Neural cell (in vitro differentiated cells): ENCODE results near the gene UBXN6. TPM values are rescaled to one million over a fixed set of nuclear protein-coding genes. Genes with fewer than 3 reads are reported as not detected.
A peak's percentile ranks its signal among the peaks of the same experiment; 100 is the strongest.

ENCODE experiments used
- H2AFZ ChIP-seq: fragments of 200-600, 300-800 bp; sonication (generic), shearing (Covaris generic); 2 replicates; pipeline ENCODE4 v1.6.0; 2014; ENCODE audit warnings: low read depth, mild to moderate bottlenecking, antibody characterized with exemption, low read length, moderate library complexity
- H3F3A ChIP-seq: fragments of 200-600 bp; shearing (Covaris generic); 2 replicates; pipeline ENCODE4 v1.6.1; 2016; ENCODE audit warnings: mild to moderate bottlenecking, moderate library complexity, mixed read lengths, antibody characterized with exemption, low read length; ENCODE audit not compliant: insufficient read depth, poor library complexity, severe bottlenecking
- H3K27ac ChIP-seq: fragments of 200-600, 300-800 bp; sonication (generic), shearing (Covaris generic); 2 replicates; pipeline ENCODE4 v1.5.1; 2014; ENCODE audit warnings: mild to moderate bottlenecking, low read length, moderate library complexity
- H3K27me3 ChIP-seq: fragments of 300-800, 200-600 bp; sonication (generic), shearing (Covaris generic); 2 replicates; pipeline ENCODE4 v1.6.0; 2014; ENCODE audit warnings: mild to moderate bottlenecking, low read depth, low read length, moderate library complexity; ENCODE audit not compliant: insufficient read depth
- H3K36me3 ChIP-seq: fragments of 300-800, 200-600 bp; sonication (generic), shearing (Covaris generic); 2 replicates; pipeline ENCODE4 v1.5.1; 2014; ENCODE audit warnings: mild to moderate bottlenecking, antibody characterized with exemption, low read length, moderate library complexity; ENCODE audit not compliant: insufficient read depth
- H3K4me2 ChIP-seq: fragments of 300-800, 200-600 bp; sonication (generic), shearing (Covaris generic); 2 replicates; pipeline ENCODE4 v1.6.0; 2014; ENCODE audit warnings: mild to moderate bottlenecking, low read length
- H3K4me3 ChIP-seq: fragments of 300-800, 200-600 bp; sonication (generic), shearing (Covaris generic); 2 replicates; pipeline ENCODE4 v1.5.1; 2014; ENCODE audit warnings: mild to moderate bottlenecking, low read length, moderate library complexity
- H3K79me2 ChIP-seq: fragments of 200-600 bp; shearing (Covaris generic); replicated peaks from 2 replicates; pipeline ENCODE4 v1.6.0; 2014; ENCODE audit warnings: mild to moderate bottlenecking, low read length, moderate library complexity; ENCODE audit not compliant: insufficient read depth
- H3K9ac ChIP-seq: fragments of 300-800, 200-600 bp; sonication (generic), shearing (Covaris generic); 2 replicates; pipeline ENCODE4 v1.6.1; 2016; ENCODE audit warnings: mild to moderate bottlenecking, low read length, mixed read lengths
- H3K9me2 ChIP-seq: fragments of 200-600 bp; shearing (Covaris generic); 2 replicates; pipeline ENCODE4 v1.6.1; 2016; ENCODE audit warnings: mild to moderate bottlenecking, low read length, mixed read lengths; ENCODE audit not compliant: insufficient read depth
- H3K9me3 ChIP-seq: fragments of 200-600, 300-800 bp; sonication (generic), shearing (Covaris generic); 2 replicates; pipeline ENCODE4 v1.6.1; 2016; ENCODE audit warnings: mild to moderate bottlenecking, mixed run types, low read length, moderate library complexity, mixed read lengths
- H4K20me1 ChIP-seq: fragments of 200-600 bp; shearing (Covaris generic); 2 replicates; pipeline ENCODE4 v1.6.1; 2016; ENCODE audit warnings: mild to moderate bottlenecking, mixed run types; ENCODE audit not compliant: insufficient read depth
- CTCF ChIP-seq: fragments of 450-650 bp; IDR thresholded peaks from 2 replicates; pipeline ENCODE4 v1.5.1; 2014; ENCODE audit warnings: antibody characterized with exemption, mild to moderate bottlenecking, moderate library complexity; ENCODE audit not compliant: poor library complexity, severe bottlenecking
- EP300 ChIP-seq: fragments of 450-650 bp; conservative IDR thresholded peaks from 2 replicates; pipeline ENCODE4 v1.6.1; 2014; ENCODE audit warnings: antibody characterized with exemption, mild to moderate bottlenecking, moderate library complexity; ENCODE audit not compliant: poor library complexity, severe bottlenecking
- EZH2 ChIP-seq: fragments of 200-600, 300-800 bp; shearing (Covaris generic), sonication (generic); IDR thresholded peaks from 2 replicates; pipeline ENCODE4 v1.6.1; 2014; ENCODE audit warnings: antibody characterized with exemption, low read length, borderline replicate concordance, mild to moderate bottlenecking; ENCODE audit not compliant: insufficient read depth, poor library complexity, severe bottlenecking
- MXI1 ChIP-seq: fragments of 450-650 bp; conservative IDR thresholded peaks from 2 replicates; pipeline ENCODE4 v1.6.1; 2014; ENCODE audit warnings: antibody characterized with exemption, mild to moderate bottlenecking; ENCODE audit not compliant: poor library complexity, severe bottlenecking
- POLR2AphosphoS5 ChIP-seq: IDR thresholded peaks from 2 replicates; pipeline ENCODE4 v1.6.1; 2012
- RAD21 ChIP-seq: fragments of 450-650 bp; conservative IDR thresholded peaks from 2 replicates; pipeline ENCODE4 v1.6.1; 2014; ENCODE audit warnings: antibody characterized with exemption, mild to moderate bottlenecking, moderate library complexity
- REST ChIP-seq: IDR thresholded peaks from 2 replicates; pipeline ENCODE4 v1.6.1; 2012; ENCODE audit warnings: borderline replicate concordance
- SMC3 ChIP-seq: fragments of 450-650 bp; conservative IDR thresholded peaks from 2 replicates; pipeline ENCODE4 v1.6.1; 2014; ENCODE audit warnings: antibody characterized with exemption, mild to moderate bottlenecking, moderate library complexity; ENCODE audit not compliant: poor library complexity
- TAF1 ChIP-seq: IDR thresholded peaks from 2 replicates; pipeline ENCODE4 v1.6.1; 2012; ENCODE audit warnings: low read depth
- polyA minus RNA-seq: library from RNA; depleted of rRNA, polyadenylated mRNA; stranded (reverse); fragments of >200 nt; gene quantifications from 2 replicates; pipeline ENCODE4 v1.2.3, GENCODE V29; 2014
- polyA plus RNA-seq: library from polyadenylated mRNA; depleted of rRNA; stranded (reverse); fragments of >200 nt; gene quantifications from 2 replicates; pipeline ENCODE4 v1.2.3, GENCODE V29; 2014

The UBXN6 gene
- polyA plus RNA-seq (102 and 122 TPM in 2 replicates), polyA minus RNA-seq (58.6 and 63.8 TPM in 2 replicates)

- peak within 1 kb of the TSS; percentile 76 for H3K27ac ChIP-seq
Measured at GRCh38 chr19:4457654-4458395, at the start of gene UBXN6. TSS of gene UBXN6 (minus strand) at chr19:4457794. CDS start at chr19:4457697, 97 bp downstream.

GRCh38 chr19:4507150-4507452, 49.5 kb upstream of the UBXN6 start:
- H3K9me3 ChIP-seq, result no peaks in the 10 kb centered on the region
- H4K20me1 ChIP-seq, result no peaks in the 10 kb centered on the region
- H3K9ac ChIP-seq, result no peak overlapping the region
- H3F3A ChIP-seq, result no peaks in the 10 kb centered on the region
- H2AFZ ChIP-seq, result no peak overlapping the region
- no peak overlapping the region for H3K4me3 ChIP-seq
- H3K9me2 ChIP-seq, result no peaks in the 10 kb centered on the region
- no peak overlapping the region for H3K27ac ChIP-seq
- H3K36me3 ChIP-seq, result no peaks in the 10 kb centered on the region
- H3K27me3 ChIP-seq, result no peaks in the 10 kb centered on the region
- H3K79me2 ChIP-seq, result no peaks in the 10 kb centered on the region
- H3K4me2 ChIP-seq, result no peak overlapping the region
- no peak for TF ChIP-seq EZH2
- no peak for TF ChIP-seq RAD21
- no peak for TF ChIP-seq POLR2AphosphoS5
- no peak for TF ChIP-seq MXI1
- TF ChIP-seq REST, result no peak
- TF ChIP-seq TAF1, result no peak

More at GRCh38 chr19:4457654-4458395, at the start of gene UBXN6:
- Histone ChIP-seq H2AFZ (peak within 1 kb of the TSS; percentile 51), H3K9me2 (no peaks in the 10 kb centered on the region), H3K27me3 (no peaks in the 10 kb centered on the region), H3K36me3 (no peaks in the 10 kb centered on the region), H3K4me3 (peak within 1 kb of the TSS; percentile 80), H4K20me1 (no peaks in the 10 kb centered on the region), H3K79me2 (peaks cover 10% of the 10 kb centered on the region), H3K9me3 (no peaks in the 10 kb centered on the region), H3K4me2 (peak within 1 kb of the TSS; percentile 86), H3F3A (no peaks in the 10 kb centered on the region), H3K9ac (peak within 1 kb of the TSS; percentile 81)
- peak; percentile 22 for TF ChIP-seq SMC3
- no peak for TF ChIP-seq REST
- peak; percentile 47 for TF ChIP-seq POLR2AphosphoS5
- TF ChIP-seq EZH2, result no peak
- peak; percentile 46 for TF ChIP-seq EP300
- no peak for TF ChIP-seq TAF1
- TF ChIP-seq CTCF, result no peak
- TF ChIP-seq MXI1, result peak; percentile 83
- peak; percentile 11 for TF ChIP-seq RAD21
